Upper lobe of left lung (tissue), 4 donors: Measurements from ENCODE around the gene MED8.

Experiments
- CTCF ChIP-seq, 6 experiments: fragments of 450-650 bp in 4 of 6; fragments of 200-600 bp in 2 of 6; sonication (generic) in 2 of 6; IDR thresholded peaks; one replicate each; pipeline ENCODE4 v1.5.1; 2016 to 2019; ENCODE audit warnings: antibody characterized with exemption in 6 of 6
- POLR2A ChIP-seq, 4 donors: fragments of 450-650 bp; IDR thresholded peaks; one replicate each; pipeline ENCODE4 v1.5.1; 2016 to 2017; ENCODE audit warnings: antibody characterized with exemption in 4 of 4, mild to moderate bottlenecking in 2 of 4
- POLR2AphosphoS5 ChIP-seq, 2 donors: sonication (generic); formaldehyde crosslinking; IDR thresholded peaks; one replicate each; pipeline ENCODE4 v1.5.1; 2017; ENCODE audit warnings: antibody characterized with exemption in 2 of 2

GRCh38 chr1:43357251-43357650 lies 32.3 kb downstream of the MED8 start:
- TF ChIP-seq POLR2A (IDR thresholded peaks at IDR 0.05) (no peak), CTCF (IDR thresholded peaks at IDR 0.05) (no peak), POLR2AphosphoS5 (IDR thresholded peaks at IDR 0.05) (no peak)
